Neural cell (in vitro differentiated cells): ENCODE results near the gene CDC42BPB. TPM values are rescaled to one million over a fixed set of nuclear protein-coding genes. Genes with fewer than 3 reads are reported as not detected.

ENCODE experiments used
- H2AFZ ChIP-seq: fragments of 200-600, 300-800 bp; sonication (generic), shearing (Covaris generic); 2 replicates; pipeline ENCODE4 v1.6.0; 2014; ENCODE audit warnings: low read depth, mild to moderate bottlenecking, antibody characterized with exemption, low read length, moderate library complexity
- H3F3A ChIP-seq: fragments of 200-600 bp; shearing (Covaris generic); 2 replicates; pipeline ENCODE4 v1.6.1; 2016; ENCODE audit warnings: mild to moderate bottlenecking, moderate library complexity, mixed read lengths, antibody characterized with exemption, low read length; ENCODE audit not compliant: insufficient read depth, poor library complexity, severe bottlenecking
- H3K27ac ChIP-seq: fragments of 200-600, 300-800 bp; sonication (generic), shearing (Covaris generic); 2 replicates; pipeline ENCODE4 v1.5.1; 2014; ENCODE audit warnings: mild to moderate bottlenecking, low read length, moderate library complexity
- H3K27me3 ChIP-seq: fragments of 300-800, 200-600 bp; sonication (generic), shearing (Covaris generic); 2 replicates; pipeline ENCODE4 v1.6.0; 2014; ENCODE audit warnings: mild to moderate bottlenecking, low read depth, low read length, moderate library complexity; ENCODE audit not compliant: insufficient read depth
- H3K36me3 ChIP-seq: fragments of 300-800, 200-600 bp; sonication (generic), shearing (Covaris generic); 2 replicates; pipeline ENCODE4 v1.5.1; 2014; ENCODE audit warnings: mild to moderate bottlenecking, antibody characterized with exemption, low read length, moderate library complexity; ENCODE audit not compliant: insufficient read depth
- H3K4me2 ChIP-seq: fragments of 300-800, 200-600 bp; sonication (generic), shearing (Covaris generic); 2 replicates; pipeline ENCODE4 v1.6.0; 2014; ENCODE audit warnings: mild to moderate bottlenecking, low read length
- H3K4me3 ChIP-seq: fragments of 300-800, 200-600 bp; sonication (generic), shearing (Covaris generic); 2 replicates; pipeline ENCODE4 v1.5.1; 2014; ENCODE audit warnings: mild to moderate bottlenecking, low read length, moderate library complexity
- H3K79me2 ChIP-seq: fragments of 200-600 bp; shearing (Covaris generic); replicated peaks from 2 replicates; pipeline ENCODE4 v1.6.0; 2014; ENCODE audit warnings: mild to moderate bottlenecking, low read length, moderate library complexity; ENCODE audit not compliant: insufficient read depth
- H3K9ac ChIP-seq: fragments of 300-800, 200-600 bp; sonication (generic), shearing (Covaris generic); 2 replicates; pipeline ENCODE4 v1.6.1; 2016; ENCODE audit warnings: mild to moderate bottlenecking, low read length, mixed read lengths
- H3K9me2 ChIP-seq: fragments of 200-600 bp; shearing (Covaris generic); 2 replicates; pipeline ENCODE4 v1.6.1; 2016; ENCODE audit warnings: mild to moderate bottlenecking, low read length, mixed read lengths; ENCODE audit not compliant: insufficient read depth
- H3K9me3 ChIP-seq: fragments of 200-600, 300-800 bp; sonication (generic), shearing (Covaris generic); 2 replicates; pipeline ENCODE4 v1.6.1; 2016; ENCODE audit warnings: mild to moderate bottlenecking, mixed run types, low read length, moderate library complexity, mixed read lengths
- H4K20me1 ChIP-seq: fragments of 200-600 bp; shearing (Covaris generic); 2 replicates; pipeline ENCODE4 v1.6.1; 2016; ENCODE audit warnings: mild to moderate bottlenecking, mixed run types; ENCODE audit not compliant: insufficient read depth
- CTCF ChIP-seq: fragments of 450-650 bp; IDR thresholded peaks from 2 replicates; pipeline ENCODE4 v1.5.1; 2014; ENCODE audit warnings: antibody characterized with exemption, mild to moderate bottlenecking, moderate library complexity; ENCODE audit not compliant: poor library complexity, severe bottlenecking
- EP300 ChIP-seq: fragments of 450-650 bp; conservative IDR thresholded peaks from 2 replicates; pipeline ENCODE4 v1.6.1; 2014; ENCODE audit warnings: antibody characterized with exemption, mild to moderate bottlenecking, moderate library complexity; ENCODE audit not compliant: poor library complexity, severe bottlenecking
- EZH2 ChIP-seq: fragments of 200-600, 300-800 bp; shearing (Covaris generic), sonication (generic); IDR thresholded peaks from 2 replicates; pipeline ENCODE4 v1.6.1; 2014; ENCODE audit warnings: antibody characterized with exemption, low read length, borderline replicate concordance, mild to moderate bottlenecking; ENCODE audit not compliant: insufficient read depth, poor library complexity, severe bottlenecking
- MXI1 ChIP-seq: fragments of 450-650 bp; conservative IDR thresholded peaks from 2 replicates; pipeline ENCODE4 v1.6.1; 2014; ENCODE audit warnings: antibody characterized with exemption, mild to moderate bottlenecking; ENCODE audit not compliant: poor library complexity, severe bottlenecking
- POLR2AphosphoS5 ChIP-seq: IDR thresholded peaks from 2 replicates; pipeline ENCODE4 v1.6.1; 2012
- RAD21 ChIP-seq: fragments of 450-650 bp; conservative IDR thresholded peaks from 2 replicates; pipeline ENCODE4 v1.6.1; 2014; ENCODE audit warnings: antibody characterized with exemption, mild to moderate bottlenecking, moderate library complexity
- SMC3 ChIP-seq: fragments of 450-650 bp; conservative IDR thresholded peaks from 2 replicates; pipeline ENCODE4 v1.6.1; 2014; ENCODE audit warnings: antibody characterized with exemption, mild to moderate bottlenecking, moderate library complexity; ENCODE audit not compliant: poor library complexity
- TAF1 ChIP-seq: IDR thresholded peaks from 2 replicates; pipeline ENCODE4 v1.6.1; 2012; ENCODE audit warnings: low read depth
- polyA plus RNA-seq: library from polyadenylated mRNA; depleted of rRNA; stranded (reverse); fragments of >200 nt; gene quantifications from 2 replicates; pipeline ENCODE4 v1.2.3, GENCODE V29; 2014
- TF ChIP-seq, protein P1 (sequence below): IDR thresholded peaks from 2 replicates; pipeline ENCODE4 v1.6.1; 2012; ENCODE audit warnings: borderline replicate concordance

Gene CDC42BPB
- polyA plus RNA-seq, 1 donor from 2014 or later, result 43.8 TPM

GRCh38 chr14:102917469-102918211 lies 139.7 kb downstream of the CDC42BPB start:
- Histone ChIP-seq H2AFZ (no peak overlapping the region), H3K27me3 (peaks cover 16% of the 10 kb centered on the region), H3K4me2 (no peak overlapping the region), H3K9me3 (peaks cover 4% of the 10 kb centered on the region), H3K4me3 (no peak overlapping the region), H4K20me1 (no peaks in the 10 kb centered on the region), H3K27ac (no peak overlapping the region), H3F3A (no peaks in the 10 kb centered on the region), H3K9me2 (no peaks in the 10 kb centered on the region), H3K36me3 (no peaks in the 10 kb centered on the region), H3K9ac (no peak overlapping the region), H3K79me2 (no peaks in the 10 kb centered on the region)
- TF ChIP-seq RAD21 (peak; percentile 16), EP300 (no peak), SMC3 (peak; percentile 42), TAF1 (no peak), CTCF (peak; percentile 27)

DNA sequence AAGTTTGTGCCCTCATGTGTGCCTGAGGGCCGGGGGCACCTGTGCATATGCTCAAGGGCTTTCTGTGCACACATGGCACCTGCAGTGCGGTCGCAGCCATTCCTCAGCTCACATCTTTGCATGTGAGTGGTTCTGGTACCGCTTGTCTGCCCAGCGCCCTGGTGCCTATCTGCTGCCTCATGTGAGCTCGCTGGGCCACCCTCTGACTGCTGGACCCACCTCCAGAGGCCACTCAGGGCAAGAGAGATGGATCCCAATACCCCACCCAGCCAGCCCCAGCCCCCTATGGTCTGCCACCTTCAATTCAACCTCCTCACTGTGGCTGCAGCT lies 140.3 kb downstream of the CDC42BPB start:
- no peaks in the 10 kb centered on the region for H3F3A ChIP-seq
- H3K4me2 ChIP-seq, result no peak overlapping the region
- no peak overlapping the region for H3K4me3 ChIP-seq
- H3K36me3 ChIP-seq, result no peaks in the 10 kb centered on the region
- peaks cover 4% of the 10 kb centered on the region for H3K9me3 ChIP-seq
- H3K9me2 ChIP-seq, result no peaks in the 10 kb centered on the region
- TF ChIP-seq, protein P1, sequence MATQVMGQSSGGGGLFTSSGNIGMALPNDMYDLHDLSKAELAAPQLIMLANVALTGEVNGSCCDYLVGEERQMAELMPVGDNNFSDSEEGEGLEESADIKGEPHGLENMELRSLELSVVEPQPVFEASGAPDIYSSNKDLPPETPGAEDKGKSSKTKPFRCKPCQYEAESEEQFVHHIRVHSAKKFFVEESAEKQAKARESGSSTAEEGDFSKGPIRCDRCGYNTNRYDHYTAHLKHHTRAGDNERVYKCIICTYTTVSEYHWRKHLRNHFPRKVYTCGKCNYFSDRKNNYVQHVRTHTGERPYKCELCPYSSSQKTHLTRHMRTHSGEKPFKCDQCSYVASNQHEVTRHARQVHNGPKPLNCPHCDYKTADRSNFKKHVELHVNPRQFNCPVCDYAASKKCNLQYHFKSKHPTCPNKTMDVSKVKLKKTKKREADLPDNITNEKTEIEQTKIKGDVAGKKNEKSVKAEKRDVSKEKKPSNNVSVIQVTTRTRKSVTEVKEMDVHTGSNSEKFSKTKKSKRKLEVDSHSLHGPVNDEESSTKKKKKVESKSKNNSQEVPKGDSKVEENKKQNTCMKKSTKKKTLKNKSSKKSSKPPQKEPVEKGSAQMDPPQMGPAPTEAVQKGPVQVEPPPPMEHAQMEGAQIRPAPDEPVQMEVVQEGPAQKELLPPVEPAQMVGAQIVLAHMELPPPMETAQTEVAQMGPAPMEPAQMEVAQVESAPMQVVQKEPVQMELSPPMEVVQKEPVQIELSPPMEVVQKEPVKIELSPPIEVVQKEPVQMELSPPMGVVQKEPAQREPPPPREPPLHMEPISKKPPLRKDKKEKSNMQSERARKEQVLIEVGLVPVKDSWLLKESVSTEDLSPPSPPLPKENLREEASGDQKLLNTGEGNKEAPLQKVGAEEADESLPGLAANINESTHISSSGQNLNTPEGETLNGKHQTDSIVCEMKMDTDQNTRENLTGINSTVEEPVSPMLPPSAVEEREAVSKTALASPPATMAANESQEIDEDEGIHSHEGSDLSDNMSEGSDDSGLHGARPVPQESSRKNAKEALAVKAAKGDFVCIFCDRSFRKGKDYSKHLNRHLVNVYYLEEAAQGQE, result no peak
- TF ChIP-seq SMC3 (no peak), EP300 (no peak), MXI1 (no peak), RAD21 (no peak), TAF1 (no peak), CTCF (no peak), POLR2AphosphoS5 (no peak), EZH2 (no peak)
- no peak overlapping the region for H2AFZ ChIP-seq
- no peak overlapping the region for H3K27ac ChIP-seq
- peaks cover 10% of the 10 kb centered on the region for H3K27me3 ChIP-seq
- H3K9ac ChIP-seq, result no peak overlapping the region
- no peaks in the 10 kb centered on the region for H3K79me2 ChIP-seq
- no peaks in the 10 kb centered on the region for H4K20me1 ChIP-seq
